ENCODE measurements around the gene CFAP68. TPM values are rescaled to one million over a fixed set of nuclear protein-coding genes. Genes with fewer than 3 reads are reported as not detected.

The CFAP68 gene
- total and polyA plus RNA-seq, 2 of the 13 experiments (the other 11 are each of a cell fraction or from before 2014, with no cell fraction given) = 22.2 to 25.6 TPM

- H3K36me3 ChIP-seq (replicated peaks in 1 of 2; ENCODE audit: control insufficient read depth in 1 of 2, insufficient read depth in 2 of 2, low read length in 2 of 2) = peaks cover 5 to 44% of the 10 kb centered on the region in 2 experiments
- ChIA-PET POLR2A (interaction anchor here (0.7 kb wide), 1 partner anchor 264 kb away, joined by 4 read pairs; no protein-coding TSS in a partner anchor), CTCF (ENCODE audit: low intra/inter-chr PET ratio, low total read pairs) (interaction anchor here (1.6 kb wide), 1 partner anchor 286 kb away, joined by 6 read pairs; no protein-coding TSS in a partner anchor)
- H3K9ac ChIP-seq (ENCODE audit: insufficient read depth, low read depth, low read length) = no peak overlapping the region
- no peaks in the 10 kb centered on the region for H3K9me3 ChIP-seq (ENCODE audit: low read length)
- FAIRE-seq (no peak), ATAC-seq (no peak), DNase-seq (ENCODE audit: low spot score) (no peak)
- no peaks in the 10 kb centered on the region for H3K27me3 ChIP-seq (ENCODE audit: control insufficient read depth in 1 of 2, insufficient read depth in 2 of 2, low read length in 2 of 2)
- H3K79me2 ChIP-seq (ENCODE audit: insufficient read depth, low read length) = no peaks in the 10 kb centered on the region
- H2AFZ ChIP-seq (ENCODE audit: low read length) = no peak overlapping the region
- H3K4me3 ChIP-seq (replicated peaks in 1 of 3; ENCODE audit: insufficient read depth in 1 of 3, low read depth in 2 of 3, low read length in 3 of 3) = no peak overlapping the region
- H3K4me2 ChIP-seq (ENCODE audit: low read depth, low read length) = no peak overlapping the region
- WGBS (ENCODE audit: low lambda C conversion rate) = 99% methylated on average over 8 of the region's 8 CpGs
- BruUV-seq (replicated peaks) = no TSS peak
- no peaks in the 10 kb centered on the region for H4K20me1 ChIP-seq (ENCODE audit: insufficient read depth, low read length)
- intact Hi-C loops (cut with micrococcal nuclease; ENCODE audit: unreplicated experiment) (no loop called here), in situ Hi-C loops (cut with HindIII; ENCODE audit: extremely low pct_ligation_motif_present, low pct_unique_long_range_greater_than_20kb) (no loop called here)
- no peak overlapping the region for H3K27ac ChIP-seq (ENCODE audit: extremely low read length, insufficient read depth, low read length)
- H3K4me1 ChIP-seq (ENCODE audit: insufficient read depth, low read length) = no peaks in the 10 kb centered on the region
- TF ChIP-seq HDAC2 (CRISPR knock-in tag; IDR thresholded peaks at IDR 0.05) (no peak), FOXA3 (CRISPR knock-in tag; IDR thresholded peaks at IDR 0.05) (no peak), FOXP4 (CRISPR knock-in tag; IDR thresholded peaks at IDR 0.05) (no peak), DRAP1 (CRISPR knock-in tag; IDR thresholded peaks at IDR 0.05) (no peak), ZNF101 (CRISPR knock-in tag; IDR thresholded peaks at IDR 0.05; ENCODE audit: borderline replicate concordance, low read depth) (no peak), MAZ (IDR thresholded peaks at IDR 0.05; ENCODE audit: borderline replicate concordance, low read depth, low read length) (no peak), MAZ (CRISPR knock-in tag; IDR thresholded peaks at IDR 0.05; ENCODE audit: low read depth) (no peak), ELF1 (CRISPR knock-in tag; IDR thresholded peaks at IDR 0.05) (no peak)
Observed at GRCh38 chr11:111851067-111851466, 28.3 kb upstream of the CFAP68 start.
